ENCODE measurements around the gene VTI1A. TPM values are rescaled to one million over a fixed set of nuclear protein-coding genes. Genes with fewer than 3 reads are reported as not detected.

VTI1A gene
- total and polyA plus RNA-seq, 2 of the 13 experiments (the other 11 are each of a cell fraction or from before 2014, with no cell fraction given): 11.7 to 32.7 TPM

- TF ChIP-seq, protein P1, sequence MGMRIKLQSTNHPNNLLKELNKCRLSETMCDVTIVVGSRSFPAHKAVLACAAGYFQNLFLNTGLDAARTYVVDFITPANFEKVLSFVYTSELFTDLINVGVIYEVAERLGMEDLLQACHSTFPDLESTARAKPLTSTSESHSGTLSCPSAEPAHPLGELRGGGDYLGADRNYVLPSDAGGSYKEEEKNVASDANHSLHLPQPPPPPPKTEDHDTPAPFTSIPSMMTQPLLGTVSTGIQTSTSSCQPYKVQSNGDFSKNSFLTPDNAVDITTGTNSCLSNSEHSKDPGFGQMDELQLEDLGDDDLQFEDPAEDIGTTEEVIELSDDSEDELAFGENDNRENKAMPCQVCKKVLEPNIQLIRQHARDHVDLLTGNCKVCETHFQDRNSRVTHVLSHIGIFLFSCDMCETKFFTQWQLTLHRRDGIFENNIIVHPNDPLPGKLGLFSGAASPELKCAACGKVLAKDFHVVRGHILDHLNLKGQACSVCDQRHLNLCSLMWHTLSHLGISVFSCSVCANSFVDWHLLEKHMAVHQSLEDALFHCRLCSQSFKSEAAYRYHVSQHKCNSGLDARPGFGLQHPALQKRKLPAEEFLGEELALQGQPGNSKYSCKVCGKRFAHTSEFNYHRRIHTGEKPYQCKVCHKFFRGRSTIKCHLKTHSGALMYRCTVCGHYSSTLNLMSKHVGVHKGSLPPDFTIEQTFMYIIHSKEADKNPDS (CRISPR knock-in tag; IDR thresholded peaks at IDR 0.05): 0 out of 2 replicates have a peak, but pooled peaks have one; percentile 0
- no peak for TF ChIP-seq IKZF4 (CRISPR knock-in tag; IDR thresholded peaks at IDR 0.05; ENCODE audit: borderline replicate concordance, low read depth, not compliant biosample characterization)
- TF ChIP-seq PRPF4 (IDR thresholded peaks at IDR 0.05; ENCODE audit: low read depth, low read length, poor library complexity, severe bottlenecking): peak; percentile 61
- peak; percentile 37 for TF ChIP-seq TEAD3 (CRISPR knock-in tag; optimal IDR thresholded peaks at IDR 0.05; ENCODE audit: borderline replicate concordance)
- peak; percentile 36; the same call in 1 of the 2 replicates for TF ChIP-seq AHR (CRISPR knock-in tag; IDR thresholded peaks at IDR 0.05)
Observed at GRCh38 chr10:112738606-112739591, 291.9 kb downstream of the VTI1A start (continued).

GRCh38 chr10:112739592-112740353 is 292.8 kb downstream of the VTI1A start:
- Histone ChIP-seq H3K4me3 (replicated peaks in 1 of 3; ENCODE audit: insufficient read depth in 1 of 3, low read depth in 2 of 3, low read length in 3 of 3) (peak overlapping the region in 1 of 3 experiments; percentile 32; a peak in 1 of 6 replicates), H3K4me2 (ENCODE audit: low read depth, low read length) (peak overlapping the region; percentile 60), H4K20me1 (ENCODE audit: insufficient read depth, low read length) (no peaks in the 10 kb centered on the region), H2AFZ (ENCODE audit: low read length) (no peak overlapping the region), H3K4me1 (ENCODE audit: insufficient read depth, low read length) (peaks cover 73% of the 10 kb centered on the region), H3K36me3 (replicated peaks in 1 of 2; ENCODE audit: control insufficient read depth in 1 of 2, insufficient read depth in 2 of 2, low read length in 2 of 2) (no peaks in the 10 kb centered on the region), H3K27ac (ENCODE audit: extremely low read length, insufficient read depth, low read length) (peak overlapping the region; percentile 92), H3K27me3 (ENCODE audit: control insufficient read depth in 1 of 2, insufficient read depth in 2 of 2, low read length in 2 of 2) (no peaks in the 10 kb centered on the region), H3K79me2 (ENCODE audit: insufficient read depth, low read length) (no peaks in the 10 kb centered on the region), H3K9me3 (ENCODE audit: low read length) (no peaks in the 10 kb centered on the region), H3K9ac (ENCODE audit: insufficient read depth, low read depth, low read length) (peak overlapping the region; percentile 71)
- peak; percentile 99 for DNase-seq (ENCODE audit: low spot score)
- CTCF ChIA-PET (ENCODE audit: low intra/inter-chr PET ratio, low total read pairs): no interaction called here
- POLR2A ChIA-PET: interaction anchor here (0.6 to 4.6 kb wide), 10 partner anchors 10 to 211 kb away, joined by 3 to 31 read pairs (median 8); partner anchors contain the start of gene TCF7L2
- intact Hi-C loops (cut with micrococcal nuclease; ENCODE audit: unreplicated experiment) (loop anchor here (1.0 to 5.0 kb wide), 3 partner anchors 11 to 213 kb away; partner anchors contain the start of gene TCF7L2), in situ Hi-C loops (cut with HindIII; ENCODE audit: extremely low pct_ligation_motif_present, low pct_unique_long_range_greater_than_20kb) (no loop called here)
- 2% methylated on average over 5 of the region's 6 CpGs for WGBS (ENCODE audit: low lambda C conversion rate)
- ATAC-seq: peak; percentile 96
- no TSS peak for BruUV-seq (replicated peaks)
- peak; percentile 91 for FAIRE-seq
- TF ChIP-seq FLYWCH1 (CRISPR knock-in tag; IDR thresholded peaks at IDR 0.05) (no peak), POLR2A (IDR thresholded peaks at IDR 0.05; ENCODE audit: insufficient read depth in 1 of 2, low read depth in 2 of 2, low read length in 2 of 2) (peak in 1 of 2 experiments; percentile 28; a peak in 1 of 4 replicates), LCORL (IDR thresholded peaks at IDR 0.05) (no peak), LCORL (CRISPR knock-in tag; IDR thresholded peaks at IDR 0.05) (peak; percentile 67; the same call in 1 of the 2 replicates), NFIC (IDR thresholded peaks at IDR 0.05; ENCODE audit: low read length) (peak; percentile 97)
- TF ChIP-seq, protein P2, sequence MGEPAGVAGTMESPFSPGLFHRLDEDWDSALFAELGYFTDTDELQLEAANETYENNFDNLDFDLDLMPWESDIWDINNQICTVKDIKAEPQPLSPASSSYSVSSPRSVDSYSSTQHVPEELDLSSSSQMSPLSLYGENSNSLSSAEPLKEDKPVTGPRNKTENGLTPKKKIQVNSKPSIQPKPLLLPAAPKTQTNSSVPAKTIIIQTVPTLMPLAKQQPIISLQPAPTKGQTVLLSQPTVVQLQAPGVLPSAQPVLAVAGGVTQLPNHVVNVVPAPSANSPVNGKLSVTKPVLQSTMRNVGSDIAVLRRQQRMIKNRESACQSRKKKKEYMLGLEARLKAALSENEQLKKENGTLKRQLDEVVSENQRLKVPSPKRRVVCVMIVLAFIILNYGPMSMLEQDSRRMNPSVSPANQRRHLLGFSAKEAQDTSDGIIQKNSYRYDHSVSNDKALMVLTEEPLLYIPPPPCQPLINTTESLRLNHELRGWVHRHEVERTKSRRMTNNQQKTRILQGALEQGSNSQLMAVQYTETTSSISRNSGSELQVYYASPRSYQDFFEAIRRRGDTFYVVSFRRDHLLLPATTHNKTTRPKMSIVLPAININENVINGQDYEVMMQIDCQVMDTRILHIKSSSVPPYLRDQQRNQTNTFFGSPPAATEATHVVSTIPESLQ (CRISPR knock-in tag; conservative IDR thresholded peaks at IDR 0.05): 0 out of 2 replicates have a peak, but pooled peaks have one; percentile 49
- TF ChIP-seq, protein P3, sequence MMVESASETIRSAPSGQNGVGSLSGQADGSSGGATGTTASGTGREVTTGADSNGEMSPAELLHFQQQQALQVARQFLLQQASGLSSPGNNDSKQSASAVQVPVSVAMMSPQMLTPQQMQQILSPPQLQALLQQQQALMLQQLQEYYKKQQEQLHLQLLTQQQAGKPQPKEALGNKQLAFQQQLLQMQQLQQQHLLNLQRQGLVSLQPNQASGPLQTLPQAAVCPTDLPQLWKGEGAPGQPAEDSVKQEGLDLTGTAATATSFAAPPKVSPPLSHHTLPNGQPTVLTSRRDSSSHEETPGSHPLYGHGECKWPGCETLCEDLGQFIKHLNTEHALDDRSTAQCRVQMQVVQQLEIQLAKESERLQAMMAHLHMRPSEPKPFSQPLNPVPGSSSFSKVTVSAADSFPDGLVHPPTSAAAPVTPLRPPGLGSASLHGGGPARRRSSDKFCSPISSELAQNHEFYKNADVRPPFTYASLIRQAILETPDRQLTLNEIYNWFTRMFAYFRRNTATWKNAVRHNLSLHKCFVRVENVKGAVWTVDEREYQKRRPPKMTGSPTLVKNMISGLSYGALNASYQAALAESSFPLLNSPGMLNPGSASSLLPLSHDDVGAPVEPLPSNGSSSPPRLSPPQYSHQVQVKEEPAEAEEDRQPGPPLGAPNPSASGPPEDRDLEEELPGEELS (CRISPR knock-in tag; IDR thresholded peaks at IDR 0.05): peak; percentile 95

All from HepG2 (cell line).